Esophagus muscularis mucosa (tissue), 4 donors: ENCODE results near the gene CYP27A1. TPM values are rescaled to one million over a fixed set of nuclear protein-coding genes. Genes with fewer than 3 reads are reported as not detected.
A peak's percentile ranks its signal among the peaks of the same experiment; 100 is the strongest.

ENCODE experiments used
- DNase-seq: peaks from one replicate; pipeline ENCODE4 v3.0.0-alpha.2; 2017; ENCODE audit errors: extremely low spot score
- H3K27ac ChIP-seq, 4 donors: fragments of 200-600 bp; sonication (generic); replicated peaks in 1 of 4; 1 replicate in 3 of 4; 2 replicates in 1 of 4; pipeline ENCODE4 v1.5.1; 2016 to 2019; ENCODE audit warnings: mild to moderate bottlenecking in 1 of 4
- H3K27me3 ChIP-seq, 4 donors: fragments of 200-600 bp; sonication (generic); one replicate each; pipeline versions ENCODE4 v1.5.1 to v1.6.0; 2016 to 2019
- H3K36me3 ChIP-seq, 4 donors: fragments of 200-600 bp; sonication (generic); one replicate each; pipeline ENCODE4 v1.5.1; 2016 to 2019
- H3K4me1 ChIP-seq, 4 donors: fragments of 200-600 bp; sonication (generic); one replicate each; pipeline ENCODE4 v1.5.1; 2016 to 2019
- H3K4me3 ChIP-seq, 4 donors: fragments of 200-600 bp; sonication (generic); 1 replicate in 2 of 4; 2 replicates in 2 of 4; pipeline ENCODE4 v1.5.1; 2016 to 2019; ENCODE audit warnings: mild to moderate bottlenecking in 4 of 4, moderate library complexity in 1 of 4
- H3K9me3 ChIP-seq, 4 donors: fragments of 200-600 bp; sonication (generic); 1 replicate in 3 of 4; 2 replicates in 1 of 4; pipeline ENCODE4 v1.5.1; 2016 to 2019
- EP300 ChIP-seq: sonication (generic); formaldehyde crosslinking; IDR thresholded peaks from one replicate; pipeline ENCODE4 v1.6.1; 2017; ENCODE audit warnings: antibody characterized with exemption
- POLR2A ChIP-seq: fragments of 450-650 bp; IDR thresholded peaks from one replicate; pipeline ENCODE4 v1.6.1; 2017; ENCODE audit warnings: antibody characterized with exemption, moderate library complexity, mild to moderate bottlenecking, low read depth
- POLR2AphosphoS5 ChIP-seq, 2 donors: sonication (generic); formaldehyde crosslinking; IDR thresholded peaks; one replicate each; pipeline ENCODE4 v1.6.1; 2017; ENCODE audit warnings: antibody characterized with exemption in 2 of 2
- WGBS: methylation state at CpG from one replicate; pipeline ENCODE4 v1.1.5; 2018; 5-methylcytosine and 5-hydroxymethylcytosine counted together
- intact Hi-C: fragments of 100-400 bp; cut with DNase I; formaldehyde crosslinking; loops from one replicate; pipeline ENCODE4 v1.15.1; 2023
- total RNA-seq, 4 donors: library from RNA; depleted of rRNA; stranded (reverse); fragments of >200 nt; gene quantifications; one replicate each; pipeline versions ENCODE4 v1.1.0 to v1.2.1, GENCODE V29; 2016
- TF ChIP-seq, protein P1 (sequence below), 3 experiments: fragments of 200-600 bp in 2 of 3; fragments of 450-650 bp in 1 of 3; sonication (generic) in 2 of 3; IDR thresholded peaks; one replicate each; pipeline ENCODE4 v1.5.1; 2017 to 2019; ENCODE audit warnings: antibody characterized with exemption in 3 of 3, mild to moderate bottlenecking in 2 of 3, moderate library complexity in 1 of 3

CYP27A1 gene
- total RNA-seq, 4 donors from 2014 or later: 20.7 to 26.3 (median 23.6) TPM

DNA sequence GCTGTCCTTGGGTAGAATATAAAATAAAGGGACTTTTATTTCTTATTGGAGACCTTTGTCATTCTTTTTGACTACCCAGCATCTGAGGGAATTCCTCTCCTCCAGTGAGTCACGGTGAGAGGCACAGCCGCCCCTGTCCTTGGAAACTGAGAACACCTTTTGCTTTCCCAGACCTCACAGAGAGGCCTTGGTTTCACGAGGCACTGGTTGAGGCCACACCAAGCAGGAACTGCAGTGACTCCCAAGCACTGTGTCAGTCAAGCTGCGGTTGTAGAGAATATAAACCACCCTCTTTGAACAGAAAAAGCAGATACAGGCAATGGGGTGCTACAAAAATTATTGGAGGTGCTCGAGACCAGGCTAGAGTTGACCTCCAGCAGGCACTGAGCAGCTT lies 33.3 kb downstream of the CYP27A1 start:
- peak; percentile 42 for DNase-seq
- H3K36me3 ChIP-seq: peaks cover 8 to 81% (median 58%) of the 10 kb centered on the region in 4 donors
- 84% methylated on average over 5 of the region's 5 CpGs for WGBS
- no peaks in the 10 kb centered on the region for H3K27me3 ChIP-seq
- intact Hi-C loops: no loop called here
- H3K4me3 ChIP-seq: no peak overlapping the region
- H3K9me3 ChIP-seq: no peaks in the 10 kb centered on the region
- H3K27ac ChIP-seq: no peak overlapping the region
- H3K4me1 ChIP-seq: no peaks in the 10 kb centered on the region
- TF ChIP-seq, protein P1, sequence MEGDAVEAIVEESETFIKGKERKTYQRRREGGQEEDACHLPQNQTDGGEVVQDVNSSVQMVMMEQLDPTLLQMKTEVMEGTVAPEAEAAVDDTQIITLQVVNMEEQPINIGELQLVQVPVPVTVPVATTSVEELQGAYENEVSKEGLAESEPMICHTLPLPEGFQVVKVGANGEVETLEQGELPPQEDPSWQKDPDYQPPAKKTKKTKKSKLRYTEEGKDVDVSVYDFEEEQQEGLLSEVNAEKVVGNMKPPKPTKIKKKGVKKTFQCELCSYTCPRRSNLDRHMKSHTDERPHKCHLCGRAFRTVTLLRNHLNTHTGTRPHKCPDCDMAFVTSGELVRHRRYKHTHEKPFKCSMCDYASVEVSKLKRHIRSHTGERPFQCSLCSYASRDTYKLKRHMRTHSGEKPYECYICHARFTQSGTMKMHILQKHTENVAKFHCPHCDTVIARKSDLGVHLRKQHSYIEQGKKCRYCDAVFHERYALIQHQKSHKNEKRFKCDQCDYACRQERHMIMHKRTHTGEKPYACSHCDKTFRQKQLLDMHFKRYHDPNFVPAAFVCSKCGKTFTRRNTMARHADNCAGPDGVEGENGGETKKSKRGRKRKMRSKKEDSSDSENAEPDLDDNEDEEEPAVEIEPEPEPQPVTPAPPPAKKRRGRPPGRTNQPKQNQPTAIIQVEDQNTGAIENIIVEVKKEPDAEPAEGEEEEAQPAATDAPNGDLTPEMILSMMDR (IDR thresholded peaks at IDR 0.05): no peak

DNA sequence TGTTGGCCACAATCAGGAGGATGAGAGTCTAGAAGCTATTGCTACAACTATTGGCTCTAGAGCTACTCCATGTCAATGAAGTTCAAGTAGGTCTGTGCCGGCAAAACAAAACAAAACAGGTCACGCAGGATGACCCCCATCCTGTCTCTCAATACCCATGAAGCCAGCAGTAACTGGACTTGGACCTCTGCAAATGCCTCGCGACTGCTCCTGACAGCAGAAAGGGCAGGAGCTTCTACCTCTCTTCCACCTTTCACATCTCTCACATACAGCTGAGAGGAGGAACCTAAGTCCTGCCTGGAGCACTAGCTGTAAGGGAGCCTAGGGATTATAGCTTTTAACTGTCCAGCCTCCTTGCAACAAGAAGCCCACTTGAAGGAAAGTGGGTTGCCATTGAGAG lies 33.7 kb downstream of the CYP27A1 start:
- no peak overlapping the region for H3K27ac ChIP-seq
- H3K27me3 ChIP-seq: no peaks in the 10 kb centered on the region
- no peak overlapping the region for H3K4me3 ChIP-seq
- H3K9me3 ChIP-seq: no peaks in the 10 kb centered on the region
- no peak for TF ChIP-seq EP300
- TF ChIP-seq, protein P1 (IDR thresholded peaks at IDR 0.05): no peak
- TF ChIP-seq POLR2AphosphoS5 (IDR thresholded peaks at IDR 0.05): no peak
- TF ChIP-seq POLR2A: no peak
- DNase-seq: peak; percentile 79
- H3K4me1 ChIP-seq: no peaks in the 10 kb centered on the region
- H3K36me3 ChIP-seq: peaks cover 8 to 85% (median 58%) of the 10 kb centered on the region in 4 donors
- intact Hi-C loops: no loop called here
- 95% methylated on average over 4 of the region's 4 CpGs for WGBS

DNA sequence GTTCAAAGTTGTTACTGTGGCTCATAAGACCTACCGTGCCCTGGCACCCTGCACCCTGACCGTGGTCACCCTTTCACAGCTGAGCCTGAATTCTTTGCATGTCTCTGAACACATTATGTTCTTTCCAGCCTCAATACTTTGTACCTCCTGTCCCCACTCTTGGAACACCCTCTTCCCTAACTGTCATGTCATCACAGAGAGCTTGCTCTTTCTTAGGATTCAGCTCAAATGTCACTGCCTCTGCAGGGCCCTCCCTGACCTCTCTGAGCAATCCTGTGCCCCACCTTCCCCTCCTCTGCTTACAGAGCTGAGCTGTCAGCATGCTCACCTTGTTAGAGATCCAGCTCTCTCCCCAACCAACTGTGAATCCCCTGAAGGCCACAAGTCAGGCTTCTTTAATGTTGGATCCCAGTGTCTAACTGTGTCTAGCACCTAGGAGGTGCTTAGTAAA lies 34.6 kb downstream of the CYP27A1 start:
- intact Hi-C loops: no loop called here
- Histone ChIP-seq H3K4me3 (no peak overlapping the region), H3K27me3 (no peaks in the 10 kb centered on the region), H3K4me1 (no peaks in the 10 kb centered on the region), H3K36me3 (peaks cover 8 to 92% (median 58%) of the 10 kb centered on the region in 4 donors), H3K27ac (no peak overlapping the region), H3K9me3 (no peaks in the 10 kb centered on the region)
- DNase-seq: peak; percentile 72
- TF ChIP-seq EP300: no peak
- TF ChIP-seq, protein P1 (IDR thresholded peaks at IDR 0.05): no peak
- no peak for TF ChIP-seq POLR2AphosphoS5 (IDR thresholded peaks at IDR 0.05)
- no peak for TF ChIP-seq POLR2A
- 79% methylated on average over 2 of the region's 2 CpGs for WGBS

DNA sequence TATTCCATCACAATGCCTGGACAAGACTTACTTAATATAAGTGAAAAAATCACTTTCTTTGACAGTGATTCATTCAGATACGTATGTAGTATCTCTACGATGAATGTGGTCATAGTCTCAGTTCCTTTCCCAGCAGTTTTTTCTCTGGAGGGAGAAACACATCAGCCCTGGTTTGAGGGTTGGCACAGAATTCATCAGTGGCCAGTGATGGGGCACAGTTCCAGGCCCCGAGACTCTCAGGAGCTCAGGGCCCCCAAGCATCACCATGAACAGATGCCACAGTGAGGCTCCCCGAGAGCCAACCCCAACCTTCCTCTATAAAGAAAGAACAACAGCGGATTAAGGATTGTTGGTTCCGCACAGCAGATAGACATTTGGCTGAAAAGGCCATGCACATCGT lies 37.1 kb downstream of the CYP27A1 start:
- 90% methylated on average over 7 of the region's 7 CpGs for WGBS
- Histone ChIP-seq H3K4me1 (no peaks in the 10 kb centered on the region), H3K36me3 (peaks cover 0 to 70% (median 38%) of the 10 kb centered on the region in 4 donors), H3K9me3 (no peaks in the 10 kb centered on the region), H3K4me3 (no peak overlapping the region), H3K27ac (no peak overlapping the region), H3K27me3 (no peaks in the 10 kb centered on the region)
- intact Hi-C loops: no loop called here
- TF ChIP-seq POLR2A (no peak), EP300 (no peak), POLR2AphosphoS5 (IDR thresholded peaks at IDR 0.05) (no peak)
- TF ChIP-seq, protein P1 (IDR thresholded peaks at IDR 0.05): no peak
- DNase-seq: no peak

DNA sequence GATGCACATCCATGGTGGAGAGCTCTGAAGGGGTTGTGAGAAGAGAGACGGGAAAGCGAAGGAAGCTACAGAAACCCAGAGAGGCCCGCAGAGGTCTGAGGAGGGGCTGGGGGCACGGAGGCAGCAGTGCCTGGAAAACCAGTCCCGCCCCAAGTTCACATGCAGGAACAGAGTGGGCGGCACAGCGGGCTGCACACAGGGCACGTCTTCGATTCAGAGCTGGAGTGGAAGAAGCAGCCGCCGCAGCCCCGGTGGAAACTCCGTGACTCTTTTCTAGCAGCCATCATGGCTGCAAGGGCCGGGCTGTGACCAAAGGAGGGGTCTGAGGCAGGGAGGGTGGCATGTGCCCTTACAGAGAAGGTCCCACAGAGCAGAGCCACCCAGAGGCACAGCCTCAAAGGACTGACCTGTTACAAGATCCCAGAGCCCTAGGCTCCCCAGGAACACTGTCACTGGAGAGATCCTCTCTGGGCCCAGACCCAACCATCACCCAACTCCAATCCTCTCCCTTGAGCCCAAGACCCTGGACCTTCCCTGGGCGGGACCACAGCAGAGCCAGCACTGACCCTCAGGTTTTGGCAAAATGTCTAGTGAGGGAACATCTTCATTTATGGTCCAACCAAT lies 38.9 kb downstream of the CYP27A1 start:
- no peaks in the 10 kb centered on the region for H3K27me3 ChIP-seq
- TF ChIP-seq POLR2AphosphoS5 (IDR thresholded peaks at IDR 0.05) (no peak), EP300 (no peak), POLR2A (no peak)
- TF ChIP-seq, protein P1 (IDR thresholded peaks at IDR 0.05): no peak
- WGBS: 96% methylated on average over 15 of the region's 15 CpGs
- H3K9me3 ChIP-seq: no peaks in the 10 kb centered on the region
- intact Hi-C loops: no loop called here
- no peaks in the 10 kb centered on the region for H3K4me1 ChIP-seq
- H3K27ac ChIP-seq: no peak overlapping the region
- no peak for DNase-seq
- H3K36me3 ChIP-seq: peaks cover 0 to 52% (median 20%) of the 10 kb centered on the region in 4 donors
- no peak overlapping the region for H3K4me3 ChIP-seq
